GM19240 (cell line): ENCODE measurements around the gene ADGRG4.
"Not testable (repeated sequence)": the region's sequence is repeated elsewhere in the genome, so short reads cannot be mapped to it uniquely, and the experiment has no call there.

ENCODE experiments used
- DNase-seq: peaks from one replicate; pipeline ENCODE4 v3.0.0; 2011; ENCODE audit warnings: low spot score; ENCODE audit not compliant: insufficient read length

Gene ADGRG4

GRCh38 chrX:136386826-136387225, 86.1 kb downstream of the ADGRG4 start:
- DNase-seq: no peak

GRCh38 chrX:136387951-136388502, 87.3 kb downstream of the ADGRG4 start:
- no peak for DNase-seq

- no peak for DNase-seq
Observed at GRCh38 chrX:136390921-136391320, 90.2 kb downstream of the ADGRG4 start.

GRCh38 chrX:136395271-136395670, 94.5 kb downstream of the ADGRG4 start:
- no peak for DNase-seq

- DNase-seq: no peak
Observed at GRCh38 chrX:136397001-136397400, 96.2 kb downstream of the ADGRG4 start.

GRCh38 chrX:136405126-136405525, 104.4 kb downstream of the ADGRG4 start:
- DNase-seq: no peak

- no peak for DNase-seq
Observed at GRCh38 chrX:136417806-136418205, 117.0 kb downstream of the ADGRG4 start.

- DNase-seq: no peak
Observed at GRCh38 chrX:136421338-136421737, 120.6 kb downstream of the ADGRG4 start.

GRCh38 chrX:136423724-136424123, 123.0 kb downstream of the ADGRG4 start:
- DNase-seq: no peak

- DNase-seq: no peak
Observed at GRCh38 chrX:136425996-136426395, 125.2 kb downstream of the ADGRG4 start.

GRCh38 chrX:136431625-136432024, 130.9 kb downstream of the ADGRG4 start:
- DNase-seq: no peak

- DNase-seq: no peak
Observed at GRCh38 chrX:136437774-136438173, 137.0 kb downstream of the ADGRG4 start.

GRCh38 chrX:136438192-136438591, 137.4 kb downstream of the ADGRG4 start:
- no peak for DNase-seq

- DNase-seq: not testable (repeated sequence)
Observed at GRCh38 chrX:136445674-136446073, 144.9 kb downstream of the ADGRG4 start.

- no peak for DNase-seq
Observed at GRCh38 chrX:136446208-136446607, 145.4 kb downstream of the ADGRG4 start.

GRCh38 chrX:136447308-136447707, 146.5 kb downstream of the ADGRG4 start:
- DNase-seq: no peak

GRCh38 chrX:136447968-136448367, 147.2 kb downstream of the ADGRG4 start:
- DNase-seq: no peak

GRCh38 chrX:136450050-136450830, 149.5 kb downstream of the ADGRG4 start:
- DNase-seq: no peak

- no peak for DNase-seq
Observed at GRCh38 chrX:136452614-136453013, 151.9 kb downstream of the ADGRG4 start.

- no peak for DNase-seq
Observed at GRCh38 chrX:136453114-136453513, 152.4 kb downstream of the ADGRG4 start.

GRCh38 chrX:136453771-136454170, 153.0 kb downstream of the ADGRG4 start:
- DNase-seq: no peak

GRCh38 chrX:136456133-136456532, 155.4 kb downstream of the ADGRG4 start:
- no peak for DNase-seq

GRCh38 chrX:136457303-136457917, 156.6 kb downstream of the ADGRG4 start:
- no peak for DNase-seq
